Heart left ventricle (tissue), 16 donors: Measurements from ENCODE around the gene KCNMA1. TPM values are rescaled to one million over a fixed set of nuclear protein-coding genes. Genes with fewer than 3 reads are reported as not detected.

Source experiments
- ATAC-seq, 4 donors: fragments of 200-7000 bp; cut with Tn5 transposase; one replicate each; pipeline ENCODE4 v1.9.1; 2020 to 2022; ENCODE audit warnings: moderate library complexity in 4 of 4, mild to moderate bottlenecking in 3 of 4, moderate number of reproducible peaks in 1 of 4
- DNase-seq, 5 donors: peaks; one replicate each; pipeline ENCODE4 v3.0.0-alpha.2; 2020
- H3K27ac ChIP-seq, 12 donors: fragments of 200-600 bp; sonication (generic) in 4 of 12; one replicate each; pipeline versions ENCODE4 v1.5.0 to v1.8.0; 2016 to 2022; ENCODE audit warnings: mild to moderate bottlenecking in 2 of 12
- H3K27me3 ChIP-seq, 9 donors: fragments of 200-600 bp; sonication (generic) in 2 of 9; one replicate each; pipeline versions ENCODE4 v1.5.1 to v1.8.0; 2016 to 2022; ENCODE audit warnings: mild to moderate bottlenecking in 3 of 9
- H3K36me3 ChIP-seq, 9 donors: fragments of 200-600 bp; sonication (generic) in 2 of 9; one replicate each; pipeline versions ENCODE4 v1.5.0 to v1.8.0; 2018 to 2022; ENCODE audit warnings: mild to moderate bottlenecking in 2 of 9
- H3K4me1 ChIP-seq, 12 donors: fragments of 200-600 bp; sonication (generic) in 4 of 12; one replicate each; pipeline versions ENCODE4 v1.5.0 to v1.8.0; 2016 to 2022; ENCODE audit warnings: mild to moderate bottlenecking in 3 of 12
- H3K4me3 ChIP-seq, 12 donors: fragments of 200-600 bp; sonication (generic) in 4 of 12; one replicate each; pipeline versions ENCODE4 v1.5.0 to v1.8.0; 2017 to 2022; ENCODE audit warnings: mild to moderate bottlenecking in 9 of 12, moderate library complexity in 4 of 12
- H3K9me3 ChIP-seq, 12 donors: fragments of 200-600 bp; sonication (generic) in 4 of 12; one replicate each; pipeline versions ENCODE4 v1.5.0 to v1.8.0; 2016 to 2022; ENCODE audit warnings: mild to moderate bottlenecking in 1 of 12
- POLR2A ChIP-seq, 2 donors: fragments of 450-650 bp; IDR thresholded peaks; one replicate each; pipeline ENCODE4 v1.6.1; 2017; ENCODE audit warnings: antibody characterized with exemption in 2 of 2, mild to moderate bottlenecking in 2 of 2, moderate library complexity in 2 of 2
- WGBS, 4 donors: extraction: QIAGEN DNeasy Blood & Tissue Kit in 2 of 4; methylation state at CpG; one replicate each; pipeline versions ENCODE4 v1.1.5 to v1.1.7; 2013 to 2018; 5-methylcytosine and 5-hydroxymethylcytosine counted together
- intact Hi-C, 10 donors: fragments of 100-400 bp; cut with DNase I; formaldehyde crosslinking; loops; one replicate each; pipeline versions ENCODE4 v1.11.1 to v1.14.2; 2022
- polyA plus RNA-seq, 2 donors: library from polyadenylated mRNA; stranded (reverse); fragments of 200-250 nt; gene quantifications; one replicate each; pipeline ENCODE4 v1.2.3, GENCODE V29; 2013
- total RNA-seq, 9 donors: library from RNA; depleted of rRNA in 2 of 9; stranded (reverse); fragments of >200 nt in 2 of 9; fragmentation: NEBNext Ultra II Directional in 3 of 9; extraction: Animal tissue kit (Norgen Biotek cat#: 25700) in 3 of 9; gene quantifications; one replicate each; pipeline versions ENCODE4 v1.1.0 to v1.2.4, GENCODE V29; 2016 to 2023
- TF ChIP-seq, protein P1 (sequence below), 12 donors: fragments of 200-600 bp; sonication (generic) in 4 of 12; IDR thresholded peaks; one replicate each; pipeline versions ENCODE4 v1.5.0 to v1.8.0; 2018 to 2022; ENCODE audit warnings: antibody characterized with exemption in 12 of 12, mild to moderate bottlenecking in 5 of 12
- donor health status: ischemic (EF 13 %, LVEDD 7.1; RV severe dilation, severe dysfunction).
- donor health status: healthy with polysubstance abuse.
- donor health status: DM: no; HTN: yes; CAD: no.
- donor health status: DM: no; HTN: no; CAD: no.
- donor health status: ischemic (EF 25% LVEDD 6.9; RV normal size, moderate dysfunction).
- donor health status: ischemic (EF 25% LVEDD 5.7; RV mildly dilated, moderate dysfunction).
- donor health status: healthy.
- donor health status: DM: yes; HTN: yes; CAD: no.
- donor health status: ischemic (EF 35%, LVEDD 5.7; RV mildly dilated, moderate dysfunction).
- donor health status: nonischemic (EF 11% LVEDD 7.7; RV severe dilation, severe dysfunction).
- donor health status: DM: yes; HTN: yes; CAD: no.
- donor health status: PGD.
- donor health status: ischemic (EF 29% LVEDD 5.4; RV normal size, mild dysfunction).
- donor health status: nonischemic (EF 23%, LVEDD 6.1; RV moderate dilation, normal function).

KCNMA1 gene
- total and polyA plus RNA-seq, 11 donors: 0.39 to 8.7 (median 1.7) TPM

DNA sequence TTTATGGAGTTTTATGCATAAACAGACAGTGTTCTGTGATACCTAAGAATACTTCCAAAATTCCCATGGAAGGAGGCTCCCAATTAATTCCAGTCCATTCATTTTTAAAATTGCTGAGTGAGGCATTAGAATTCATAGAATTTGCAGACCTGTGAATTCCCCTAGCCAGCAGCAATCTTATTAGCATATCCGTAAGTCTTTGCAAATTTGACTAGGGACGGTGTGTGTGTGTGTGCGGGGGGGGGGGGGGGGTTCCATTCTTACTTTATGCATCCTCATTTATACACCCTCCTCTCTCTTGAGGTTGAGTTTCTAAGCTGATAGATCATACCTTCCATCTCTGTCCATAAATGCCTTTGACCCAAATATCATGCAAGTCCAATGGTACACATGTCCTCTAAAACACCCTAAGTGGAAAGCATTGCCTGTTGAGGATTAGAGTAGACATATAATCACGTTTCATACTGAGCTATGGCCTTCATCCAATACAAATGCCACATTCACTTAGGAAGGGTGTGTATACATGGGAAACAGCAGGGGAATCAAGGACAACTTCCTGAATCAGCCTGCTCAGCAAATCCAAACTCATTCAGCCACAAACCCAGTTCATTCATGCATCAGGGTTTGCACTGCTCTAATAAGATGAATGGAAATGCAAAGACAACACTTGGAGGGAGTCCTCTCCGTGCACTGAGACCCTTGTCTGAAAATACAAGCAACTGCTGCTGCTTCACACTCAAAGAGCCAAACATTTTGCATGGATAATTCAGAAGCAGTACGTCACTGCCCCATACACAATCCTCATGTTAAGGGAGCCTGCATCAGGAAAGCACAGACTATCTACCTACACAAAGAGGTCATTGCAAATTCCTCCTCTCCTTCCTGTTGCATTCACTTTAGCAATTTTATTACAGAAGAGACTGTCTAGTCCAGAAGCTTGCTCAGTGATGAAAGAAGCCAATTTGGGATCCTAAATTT lies 350.8 kb downstream of the KCNMA1 start:
- peaks cover 0 to 52% (median 5%) of the 10 kb centered on the region in 9 donors for H3K27me3 ChIP-seq
- no peaks in the 10 kb centered on the region for H3K9me3 ChIP-seq
- TF ChIP-seq, protein P1, sequence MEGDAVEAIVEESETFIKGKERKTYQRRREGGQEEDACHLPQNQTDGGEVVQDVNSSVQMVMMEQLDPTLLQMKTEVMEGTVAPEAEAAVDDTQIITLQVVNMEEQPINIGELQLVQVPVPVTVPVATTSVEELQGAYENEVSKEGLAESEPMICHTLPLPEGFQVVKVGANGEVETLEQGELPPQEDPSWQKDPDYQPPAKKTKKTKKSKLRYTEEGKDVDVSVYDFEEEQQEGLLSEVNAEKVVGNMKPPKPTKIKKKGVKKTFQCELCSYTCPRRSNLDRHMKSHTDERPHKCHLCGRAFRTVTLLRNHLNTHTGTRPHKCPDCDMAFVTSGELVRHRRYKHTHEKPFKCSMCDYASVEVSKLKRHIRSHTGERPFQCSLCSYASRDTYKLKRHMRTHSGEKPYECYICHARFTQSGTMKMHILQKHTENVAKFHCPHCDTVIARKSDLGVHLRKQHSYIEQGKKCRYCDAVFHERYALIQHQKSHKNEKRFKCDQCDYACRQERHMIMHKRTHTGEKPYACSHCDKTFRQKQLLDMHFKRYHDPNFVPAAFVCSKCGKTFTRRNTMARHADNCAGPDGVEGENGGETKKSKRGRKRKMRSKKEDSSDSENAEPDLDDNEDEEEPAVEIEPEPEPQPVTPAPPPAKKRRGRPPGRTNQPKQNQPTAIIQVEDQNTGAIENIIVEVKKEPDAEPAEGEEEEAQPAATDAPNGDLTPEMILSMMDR (IDR thresholded peaks at IDR 0.05): no peak
- TF ChIP-seq POLR2A (IDR thresholded peaks at IDR 0.05): no peak
- no peak overlapping the region for H3K4me3 ChIP-seq
- intact Hi-C loops: no loop called here
- DNase-seq: no peak
- peak overlapping the region in 1 of 12 donors; percentile 71 for H3K27ac ChIP-seq
- peaks cover 0 to 9% (median 2%) of the 10 kb centered on the region in 12 donors for H3K4me1 ChIP-seq
- WGBS, 4 donors: 44 to 51% (median 50%) methylated on average over 5 to 6 of the region's 6 CpGs
- no peak for ATAC-seq
- no peaks in the 10 kb centered on the region for H3K36me3 ChIP-seq

DNA sequence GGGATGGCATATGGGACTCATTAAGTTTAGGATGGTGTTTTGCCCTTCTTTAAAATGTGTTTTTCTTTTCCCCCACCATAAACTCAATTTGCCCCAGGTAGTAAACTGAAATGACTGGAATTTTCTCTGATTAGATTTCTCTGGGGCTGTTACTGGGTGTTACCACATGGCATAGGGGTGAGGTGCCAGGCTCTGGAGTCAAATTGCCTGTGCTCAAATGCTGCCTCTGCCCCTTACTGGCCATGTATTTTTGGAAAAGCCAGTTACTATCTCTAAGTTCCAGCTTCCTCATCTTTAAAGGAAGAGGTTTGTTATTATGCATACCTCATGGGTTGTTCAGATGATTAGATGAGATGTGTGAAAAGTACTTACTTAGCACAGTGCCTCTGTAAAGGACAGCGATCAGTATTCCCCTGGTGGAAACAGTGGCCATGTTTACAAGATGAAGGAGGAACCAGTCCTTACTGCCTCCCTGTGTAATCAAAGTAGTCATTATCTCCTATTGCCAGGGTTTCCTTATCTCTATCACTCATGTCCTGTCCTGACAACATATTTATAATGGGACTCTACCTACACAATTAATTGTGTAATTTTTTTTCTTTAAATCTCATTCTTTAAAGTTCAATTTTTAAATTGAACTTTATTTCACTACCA lies 352.0 kb downstream of the KCNMA1 start:
- ATAC-seq: no peak

DNA sequence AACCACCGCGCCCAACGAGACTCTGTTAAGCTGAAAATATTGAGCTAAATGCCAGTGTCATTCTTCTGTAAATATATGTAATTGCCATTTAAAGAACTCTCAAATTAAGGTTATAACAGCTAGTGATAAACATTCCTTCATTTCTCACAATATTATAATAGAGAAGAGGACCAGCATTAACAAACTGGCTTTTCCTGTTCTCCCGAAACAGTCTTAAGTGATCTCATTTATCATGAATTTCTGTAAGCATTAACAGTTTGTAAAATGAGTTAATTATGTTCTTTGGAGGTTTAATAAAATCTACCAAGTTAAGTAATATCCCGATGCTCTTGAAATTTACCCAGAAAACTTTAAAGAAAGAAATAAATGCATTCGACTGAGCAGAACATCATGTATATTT lies 352.8 kb downstream of the KCNMA1 start:
- intact Hi-C loops: no loop called here
- H3K9me3 ChIP-seq: no peaks in the 10 kb centered on the region
- ATAC-seq (no peak), DNase-seq (no peak)
- H3K36me3 ChIP-seq: no peaks in the 10 kb centered on the region
- H3K27me3 ChIP-seq: peaks cover 0 to 54% (median 9%) of the 10 kb centered on the region in 9 donors
- H3K4me1 ChIP-seq: peaks cover 0 to 9% (median 2%) of the 10 kb centered on the region in 12 donors
- TF ChIP-seq, protein P1 (IDR thresholded peaks at IDR 0.05): no peak
- TF ChIP-seq POLR2A (IDR thresholded peaks at IDR 0.05): no peak
- H3K27ac ChIP-seq: peak overlapping the region in 1 of 12 donors; percentile 63
- WGBS, 4 donors: 78 to 86% (median 83%) methylated on average over 6 of the region's 6 CpGs
- no peak overlapping the region for H3K4me3 ChIP-seq

More for the DNA sequence above, 352.0 kb downstream of the KCNMA1 start:
- Histone ChIP-seq H3K27ac (peak overlapping the region in 1 of 12 donors; percentile 27), H3K9me3 (no peaks in the 10 kb centered on the region), H3K4me3 (no peak overlapping the region), H3K36me3 (no peaks in the 10 kb centered on the region), H3K4me1 (peaks cover 0 to 9% (median 2%) of the 10 kb centered on the region in 12 donors), H3K27me3 (peaks cover 0 to 52% (median 9%) of the 10 kb centered on the region in 9 donors)
- no peak for DNase-seq
- WGBS, 4 donors: 10 to 33% (median 28%) methylated on average over 1 of the region's 1 CpG
- intact Hi-C loops: no loop called here
- no peak for TF ChIP-seq POLR2A (IDR thresholded peaks at IDR 0.05)
- TF ChIP-seq, protein P1 (IDR thresholded peaks at IDR 0.05): no peak

DNA sequence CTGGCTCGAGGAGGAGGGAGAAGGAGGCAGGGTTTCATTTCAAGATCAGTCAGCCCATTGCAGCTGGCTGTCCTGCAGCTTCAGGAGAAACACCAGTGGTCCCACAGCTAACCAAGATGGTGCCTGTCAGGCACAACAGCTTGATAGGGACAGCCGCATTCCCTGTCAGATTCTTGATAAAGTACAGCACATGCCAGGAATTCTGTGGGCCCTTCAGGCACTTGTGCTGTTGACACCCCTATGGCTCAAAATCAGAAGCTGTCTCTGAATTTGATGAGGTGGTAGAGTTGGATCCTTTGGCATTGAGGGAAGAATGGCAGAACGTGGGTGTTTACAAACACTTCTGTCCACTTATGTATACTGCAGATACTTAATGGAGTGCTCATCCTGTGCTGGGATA lies 354.3 kb downstream of the KCNMA1 start:
- TF ChIP-seq, protein P1 (IDR thresholded peaks at IDR 0.05): no peak
- no peak for TF ChIP-seq POLR2A (IDR thresholded peaks at IDR 0.05)
- DNase-seq (no peak), ATAC-seq (no peak)

More for the DNA sequence above, 354.3 kb downstream of the KCNMA1 start:
- Histone ChIP-seq H3K27me3 (peaks cover 0 to 54% (median 9%) of the 10 kb centered on the region in 9 donors), H3K9me3 (no peaks in the 10 kb centered on the region), H3K36me3 (no peaks in the 10 kb centered on the region), H3K4me1 (peaks cover 0 to 9% (median 2%) of the 10 kb centered on the region in 12 donors), H3K4me3 (no peak overlapping the region), H3K27ac (peak overlapping the region in 1 of 12 donors; percentile 63)
- intact Hi-C loops: no loop called here
- WGBS, 4 donors: 15 to 25% (median 17%) methylated on average over 3 of the region's 3 CpGs
